T-helper 1 cell treated with Interleukin-12 subunit alpha and Interleukin-12 subunit beta and Interleukin-4 antibody, amounts not matched to agents 30 ng/mL and 1 ng/mL, for 36 hours (primary cell): ENCODE measurements around the gene TYW3. TPM values are rescaled to one million over a fixed set of nuclear protein-coding genes. Genes with fewer than 3 reads are reported as not detected.

Experiments
- intact Hi-C: fragments of 100-400 bp; cut with micrococcal nuclease; formaldehyde crosslinking; loops from one replicate; pipeline ENCODE4 v1.15.1; 2024
- total RNA-seq: library from RNA; stranded (reverse); gene quantifications from 2 replicates; pipeline ENCODE4 v1.2.3, GENCODE V29; 2022

Gene TYW3
- total RNA-seq, 1 donor from 2014 or later, result 22.2 TPM

GRCh38 chr1:74779750-74780149, 46.8 kb downstream of the TYW3 start:
- intact Hi-C loops, result no loop called here

GRCh38 chr1:74780594-74780993, 47.6 kb downstream of the TYW3 start:
- intact Hi-C loops, result no loop called here

- intact Hi-C loops, result no loop called here
Measured at GRCh38 chr1:74785944-74786343, 53.0 kb downstream of the TYW3 start.

GRCh38 chr1:74790453-74790852, 57.5 kb downstream of the TYW3 start:
- intact Hi-C loops, result no loop called here

- intact Hi-C loops, result no loop called here
Measured at GRCh38 chr1:74791491-74791890, 58.5 kb downstream of the TYW3 start.

GRCh38 chr1:74799119-74799657, 66.2 kb downstream of the TYW3 start:
- intact Hi-C loops, result no loop called here

- intact Hi-C loops, result no loop called here
Measured at GRCh38 chr1:74811436-74812179, 78.7 kb downstream of the TYW3 start.

- intact Hi-C loops, result no loop called here
Measured at GRCh38 chr1:74812180-74812541, 79.2 kb downstream of the TYW3 start.

Other genes with a start within 250 kb of the TYW3 start
- gene LRRC53, start 220.5 kb upstream of the TYW3 start, total RNA-seq, result not detected in 2 replicates
- not detected in 2 replicates for gene ERICH3, start 59.4 kb upstream of the TYW3 start, total RNA-seq
- gene CRYZ, start 102 bp upstream of the TYW3 start, total RNA-seq, result 20.4 and 22.4 TPM in 2 replicates